Mononuclear cell (primary cell): ENCODE measurements around the gene ATIC. TPM values are rescaled to one million over a fixed set of nuclear protein-coding genes. Genes with fewer than 3 reads are reported as not detected.

ENCODE experiments used
- H3K27me3 ChIP-seq: 2 replicates; pipeline ENCODE4 v1.6.0; 2011; ENCODE audit warnings: low read length, control low read depth; ENCODE audit not compliant: insufficient read depth
- H3K4me1 ChIP-seq: 2 replicates; pipeline ENCODE4 v1.5.1; 2011; ENCODE audit warnings: mild to moderate bottlenecking, low read length, control low read depth; ENCODE audit not compliant: insufficient read depth
- H3K4me3 ChIP-seq: 2 replicates; pipeline ENCODE4 v1.5.1; 2011; ENCODE audit warnings: mild to moderate bottlenecking, low read length, moderate library complexity
- H3K9me3 ChIP-seq: 2 replicates; pipeline ENCODE4 v1.5.1; 2011; ENCODE audit warnings: low read depth, mild to moderate bottlenecking, control low read depth, low read length
- total RNA-seq: library from RNA; depleted of rRNA; stranded (reverse); fragments of >200 nt; gene quantifications from one replicate; pipeline ENCODE4 v1.2.3, GENCODE V29; 2012

The ATIC gene
- total RNA-seq, 1 donor = 12.0 TPM

GRCh38 chr2:215388002-215388728, 76.3 kb downstream of the ATIC start:
- no peak overlapping the region for H3K4me3 ChIP-seq
- no peaks in the 10 kb centered on the region for H3K9me3 ChIP-seq
- H3K27me3 ChIP-seq = no peaks in the 10 kb centered on the region
- no peaks in the 10 kb centered on the region for H3K4me1 ChIP-seq

- H3K27me3 ChIP-seq = no peaks in the 10 kb centered on the region
- no peak overlapping the region for H3K4me3 ChIP-seq
- no peaks in the 10 kb centered on the region for H3K4me1 ChIP-seq
- no peaks in the 10 kb centered on the region for H3K9me3 ChIP-seq
Observed at GRCh38 chr2:215390550-215390913, 78.7 kb downstream of the ATIC start.

GRCh38 chr2:215391531-215391930, 79.7 kb downstream of the ATIC start:
- H3K27me3 ChIP-seq = no peaks in the 10 kb centered on the region
- H3K4me3 ChIP-seq = no peak overlapping the region
- no peaks in the 10 kb centered on the region for H3K9me3 ChIP-seq
- no peaks in the 10 kb centered on the region for H3K4me1 ChIP-seq

GRCh38 chr2:215392164-215392563, 80.3 kb downstream of the ATIC start:
- peaks cover 5% of the 10 kb centered on the region for H3K4me1 ChIP-seq
- no peak overlapping the region for H3K4me3 ChIP-seq
- no peaks in the 10 kb centered on the region for H3K9me3 ChIP-seq

GRCh38 chr2:215392687-215393270, 80.9 kb downstream of the ATIC start:
- Histone ChIP-seq H3K4me3 (no peak overlapping the region), H3K27me3 (no peaks in the 10 kb centered on the region), H3K4me1 (peaks cover 5% of the 10 kb centered on the region), H3K9me3 (no peaks in the 10 kb centered on the region)

More at GRCh38 chr2:215392164-215392563, 80.3 kb downstream of the ATIC start:
- H3K27me3 ChIP-seq = no peaks in the 10 kb centered on the region

GRCh38 chr2:215394102-215394805, 82.4 kb downstream of the ATIC start:
- Histone ChIP-seq H3K27me3 (no peaks in the 10 kb centered on the region), H3K4me1 (peaks cover 5% of the 10 kb centered on the region), H3K4me3 (no peak overlapping the region), H3K9me3 (no peaks in the 10 kb centered on the region)

- Histone ChIP-seq H3K9me3 (no peaks in the 10 kb centered on the region), H3K27me3 (no peaks in the 10 kb centered on the region), H3K4me3 (no peak overlapping the region), H3K4me1 (peaks cover 5% of the 10 kb centered on the region)
Observed at GRCh38 chr2:215395687-215396460, 84.0 kb downstream of the ATIC start.

GRCh38 chr2:215396595-215397313, 84.9 kb downstream of the ATIC start:
- Histone ChIP-seq H3K9me3 (no peaks in the 10 kb centered on the region), H3K27me3 (no peaks in the 10 kb centered on the region), H3K4me3 (no peak overlapping the region)

GRCh38 chr2:215397632-215398341, 85.9 kb downstream of the ATIC start:
- H3K4me3 ChIP-seq = no peak overlapping the region
- peaks cover 5% of the 10 kb centered on the region for H3K4me1 ChIP-seq
- H3K9me3 ChIP-seq = no peaks in the 10 kb centered on the region
- H3K27me3 ChIP-seq = no peaks in the 10 kb centered on the region

More at GRCh38 chr2:215396595-215397313, 84.9 kb downstream of the ATIC start:
- peaks cover 5% of the 10 kb centered on the region for H3K4me1 ChIP-seq

GRCh38 chr2:215399067-215399716, 87.3 kb downstream of the ATIC start:
- no peaks in the 10 kb centered on the region for H3K27me3 ChIP-seq
- peaks cover 5% of the 10 kb centered on the region for H3K4me1 ChIP-seq
- H3K9me3 ChIP-seq = no peaks in the 10 kb centered on the region
- no peak overlapping the region for H3K4me3 ChIP-seq

Other genes with a start within 250 kb of the ATIC start
- not detected for gene ABCA12, start 173.4 kb upstream of the ATIC start, total RNA-seq
- gene FN1, start 124.0 kb downstream of the ATIC start, total RNA-seq = 4.6 TPM